HepG2 (cell line): ENCODE measurements around the gene PRXL2A. TPM values are rescaled to one million over a fixed set of nuclear protein-coding genes. Genes with fewer than 3 reads are reported as not detected.

Experiments used
- AKNA ChIP-seq: sonication (generic); formaldehyde crosslinking; IDR thresholded peaks from 2 replicates; pipeline ENCODE4 v1.4.0; 2020; ENCODE audit warnings: missing genetic modification reagents, borderline replicate concordance
- HNRNPH1 ChIP-seq: fragments of 200-400 bp; formaldehyde crosslinking; optimal IDR thresholded peaks from 2 replicates; pipeline ENCODE3; 2017; ENCODE audit warnings: mild to moderate bottlenecking, low read depth, low read length
- NFE2L2 ChIP-seq: fragments of 150-350 bp; IDR thresholded peaks from 2 replicates; pipeline ENCODE4 v1.6.1; 2014; ENCODE audit warnings: low read length
- PAXIP1 ChIP-seq: sonication (generic); formaldehyde crosslinking; conservative IDR thresholded peaks from 2 replicates; pipeline ENCODE4 v1.4.0; 2020; ENCODE audit warnings: mild to moderate bottlenecking, missing genetic modification reagents, moderate library complexity
- SP1 ChIP-seq, 2 experiments: fragments of 450-650 bp in 1 of 2; sonication (generic) in 1 of 2; formaldehyde crosslinking in 1 of 2; IDR thresholded peaks; 2 replicates each; pipeline versions ENCODE4 v1.4.0 to v1.6.1; 2016 to 2020; ENCODE audit warnings: missing genetic modification reagents in 1 of 2
- THAP7 ChIP-seq: sonication (generic); formaldehyde crosslinking; IDR thresholded peaks from 2 replicates; pipeline ENCODE4 v1.8.1; 2023; ENCODE audit warnings: mild to moderate bottlenecking, missing genetic modification reagents
- ZBTB34 ChIP-seq: sonication (generic); formaldehyde crosslinking; IDR thresholded peaks from 2 replicates; pipeline ENCODE4 v1.8.0; 2022; ENCODE audit warnings: mild to moderate bottlenecking, missing genetic modification reagents
- ZFYVE20 ChIP-seq: sonication (generic); formaldehyde crosslinking; IDR thresholded peaks from 2 replicates; pipeline ENCODE4 v1.8.0; 2023; ENCODE audit warnings: low read depth, mild to moderate bottlenecking, moderate library complexity, missing genetic modification reagents, borderline replicate concordance
- ZNF10 ChIP-seq: sonication (generic); formaldehyde crosslinking; IDR thresholded peaks from 2 replicates; pipeline ENCODE4 v1.4.0; 2020; ENCODE audit warnings: mild to moderate bottlenecking, low read depth, missing genetic modification reagents, borderline replicate concordance
- ZNF383 ChIP-seq: sonication (generic); formaldehyde crosslinking; IDR thresholded peaks from 2 replicates; pipeline ENCODE4 v1.4.0; 2020; ENCODE audit warnings: missing genetic modification reagents, mild to moderate bottlenecking, borderline replicate concordance
- ZNF614 ChIP-seq: IDR thresholded peaks from 2 replicates; pipeline ENCODE4 v1.6.1; 2018; ENCODE audit warnings: missing biosample characterization, missing genetic modification reagents, inconsistent platforms, borderline replicate concordance
- ZSCAN25 ChIP-seq: sonication (generic); formaldehyde crosslinking; IDR thresholded peaks from 2 replicates; pipeline ENCODE4 v1.8.0; 2022; ENCODE audit warnings: mild to moderate bottlenecking, missing genetic modification reagents
- polyA plus RNA-seq, 8 experiments: library from polyadenylated mRNA; depleted of rRNA in 3 of 8; stranded (reverse) in 7 of 8; unstranded in 1 of 8; fragments of >200 nt; fragmentation: Illumina TruSeq in 4 of 8; extraction: Trizol in 4 of 8; gene quantifications; 2 replicates each; pipeline versions ENCODE4 v1.2.1 to v1.2.3, GENCODE V29; 2011 to 2016; ENCODE audit warnings: low read depth in 4 of 8, missing spikeins in 1 of 8, mixed read lengths in 1 of 8; ENCODE audit not compliant: insufficient read depth in 1 of 8
- total RNA-seq, 5 experiments: library from RNA; depleted of rRNA; stranded (reverse); fragments of >200 nt; fragmentation: Illumina TruSeq; extraction: Trizol; gene quantifications; 2 replicates each; pipeline ENCODE4 v1.2.3, GENCODE V29; 2016; ENCODE audit warnings: low read depth in 1 of 5

The PRXL2A gene
- total and polyA plus RNA-seq, 2 of the 13 experiments (the other 11 are each of a cell fraction or from before 2014, with no cell fraction given), result 43.9 to 79.9 TPM

GRCh38 chr10:80454513-80455460 is 46.4 kb downstream of the PRXL2A start (continued):
- TF ChIP-seq SP1 (IDR thresholded peaks at IDR 0.05), result no peak
- TF ChIP-seq SP1 (CRISPR knock-in tag; IDR thresholded peaks at IDR 0.05), result no peak
- no peak for TF ChIP-seq ZNF10 (CRISPR knock-in tag)
- TF ChIP-seq PAXIP1, result no peak
- no peak for TF ChIP-seq ZSCAN25 (CRISPR knock-in tag)
- no peak for TF ChIP-seq ZFYVE20 (CRISPR knock-in tag)
- no peak for TF ChIP-seq HNRNPH1
- no peak for TF ChIP-seq NFE2L2
- no peak for TF ChIP-seq THAP7
- no peak for TF ChIP-seq ZBTB34 (CRISPR knock-in tag)
- TF ChIP-seq ZNF383, result no peak
- no peak for TF ChIP-seq ZNF614 (CRISPR knock-in tag)
- TF ChIP-seq AKNA (CRISPR knock-in tag), result no peak
